ENCODE results near the gene STK35. TPM values are rescaled to one million over a fixed set of nuclear protein-coding genes. Genes with fewer than 3 reads are reported as not detected.

STK35 gene
- polyA plus RNA-seq, 1 experiment = 8.2 TPM

- ChIA-PET POLR2A (no interaction called here), CTCF (interaction anchor here (0.9 to 4.3 kb wide), 5 partner anchors 7 to 400 kb away, joined by 3 to 25 read pairs (median 5); no protein-coding TSS in a partner anchor)
- peaks cover 7% of the 10 kb centered on the region for H3K27me3 ChIP-seq (ENCODE audit: control insufficient read depth, insufficient read depth, low read length)
- TF ChIP-seq, protein P1, sequence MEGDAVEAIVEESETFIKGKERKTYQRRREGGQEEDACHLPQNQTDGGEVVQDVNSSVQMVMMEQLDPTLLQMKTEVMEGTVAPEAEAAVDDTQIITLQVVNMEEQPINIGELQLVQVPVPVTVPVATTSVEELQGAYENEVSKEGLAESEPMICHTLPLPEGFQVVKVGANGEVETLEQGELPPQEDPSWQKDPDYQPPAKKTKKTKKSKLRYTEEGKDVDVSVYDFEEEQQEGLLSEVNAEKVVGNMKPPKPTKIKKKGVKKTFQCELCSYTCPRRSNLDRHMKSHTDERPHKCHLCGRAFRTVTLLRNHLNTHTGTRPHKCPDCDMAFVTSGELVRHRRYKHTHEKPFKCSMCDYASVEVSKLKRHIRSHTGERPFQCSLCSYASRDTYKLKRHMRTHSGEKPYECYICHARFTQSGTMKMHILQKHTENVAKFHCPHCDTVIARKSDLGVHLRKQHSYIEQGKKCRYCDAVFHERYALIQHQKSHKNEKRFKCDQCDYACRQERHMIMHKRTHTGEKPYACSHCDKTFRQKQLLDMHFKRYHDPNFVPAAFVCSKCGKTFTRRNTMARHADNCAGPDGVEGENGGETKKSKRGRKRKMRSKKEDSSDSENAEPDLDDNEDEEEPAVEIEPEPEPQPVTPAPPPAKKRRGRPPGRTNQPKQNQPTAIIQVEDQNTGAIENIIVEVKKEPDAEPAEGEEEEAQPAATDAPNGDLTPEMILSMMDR (IDR thresholded peaks at IDR 0.05; ENCODE audit: insufficient read depth, low read depth, low read length) = no peak
- H3K36me3 ChIP-seq (ENCODE audit: control insufficient read depth, insufficient read depth, low read length) = no peaks in the 10 kb centered on the region
- no peak overlapping the region for H3K4me3 ChIP-seq (ENCODE audit: low read depth, low read length)
- no peak for DNase-seq (ENCODE audit: low read depth)
These were observed 62.8 kb downstream of the STK35 start for GRCh38 chr20:2164421-2164820.

DNA sequence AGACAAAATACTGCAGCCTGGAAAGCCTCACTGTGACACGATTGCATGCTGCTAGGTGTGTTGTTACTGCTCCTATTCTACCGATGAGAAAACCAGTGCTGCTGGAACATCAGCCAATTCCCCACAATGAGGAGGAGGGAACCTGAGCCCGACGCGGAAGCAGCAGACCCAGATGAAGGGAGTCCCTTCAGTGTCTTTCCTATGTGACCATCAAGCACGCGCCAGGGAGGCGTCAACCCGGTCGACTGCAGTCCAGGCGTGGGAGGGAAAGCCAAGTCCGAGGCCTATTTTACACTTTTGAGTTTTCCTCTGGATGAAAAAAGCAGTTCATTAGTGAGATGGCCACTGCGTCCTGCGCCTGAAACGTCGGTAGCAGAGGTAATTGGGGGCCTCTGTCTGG lies 63.3 kb downstream of the STK35 start:
- no peak for DNase-seq (ENCODE audit: low read depth)
- ChIA-PET CTCF (interaction anchor here (0.9 to 4.3 kb wide), 3 partner anchors 7 to 401 kb away, joined by 3 to 25 read pairs (median 5); no protein-coding TSS in a partner anchor), POLR2A (no interaction called here)
- TF ChIP-seq, protein P1 (IDR thresholded peaks at IDR 0.05; ENCODE audit: insufficient read depth, low read depth, low read length) = no peak
- Histone ChIP-seq H3K36me3 (ENCODE audit: control insufficient read depth, insufficient read depth, low read length) (no peaks in the 10 kb centered on the region), H3K4me3 (ENCODE audit: low read depth, low read length) (no peak overlapping the region), H3K27me3 (ENCODE audit: control insufficient read depth, insufficient read depth, low read length) (peaks cover 7% of the 10 kb centered on the region)

DNA sequence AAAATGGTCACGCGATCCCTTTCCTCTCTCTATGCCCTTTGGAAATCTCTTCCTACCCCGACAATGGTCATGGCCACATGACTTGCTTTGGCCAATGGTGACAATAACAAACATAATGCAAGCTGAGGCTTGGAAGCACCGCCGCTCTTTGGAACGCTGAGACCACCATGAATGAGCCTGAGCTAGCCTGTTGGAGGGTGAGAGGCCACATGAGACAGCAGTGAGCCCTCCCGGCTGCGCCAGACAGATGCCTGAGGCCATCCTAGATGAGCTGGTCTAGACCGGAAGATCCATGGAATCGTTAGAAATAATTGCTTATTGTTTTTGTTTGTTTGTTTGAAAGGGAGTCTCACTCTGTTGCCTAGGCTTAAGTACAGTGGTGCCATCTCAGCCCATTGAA lies 64.2 kb downstream of the STK35 start:
- DNase-seq (ENCODE audit: low read depth) = no peak
- Histone ChIP-seq H3K27me3 (ENCODE audit: control insufficient read depth, insufficient read depth, low read length) (peaks cover 7% of the 10 kb centered on the region), H3K36me3 (ENCODE audit: control insufficient read depth, insufficient read depth, low read length) (no peaks in the 10 kb centered on the region), H3K4me3 (ENCODE audit: low read depth, low read length) (no peak overlapping the region)
- CTCF ChIA-PET = interaction anchor here (0.8 kb wide), 1 partner anchor 159 kb away, joined by 5 read pairs; no protein-coding TSS in a partner anchor
- TF ChIP-seq, protein P1 (IDR thresholded peaks at IDR 0.05; ENCODE audit: insufficient read depth, low read depth, low read length) = no peak
- POLR2A ChIA-PET = no interaction called here

- H3K27me3 ChIP-seq (ENCODE audit: control insufficient read depth, insufficient read depth, low read length) = peaks cover 8% of the 10 kb centered on the region
- no peaks in the 10 kb centered on the region for H3K36me3 ChIP-seq (ENCODE audit: control insufficient read depth, insufficient read depth, low read length)
- DNase-seq (ENCODE audit: low read depth) = no peak
- TF ChIP-seq, protein P1 (IDR thresholded peaks at IDR 0.05; ENCODE audit: insufficient read depth, low read depth, low read length) = no peak
- POLR2A ChIA-PET = no interaction called here
- H3K4me3 ChIP-seq (ENCODE audit: low read depth, low read length) = no peak overlapping the region
- CTCF ChIA-PET = no interaction called here
These were observed 65.5 kb downstream of the STK35 start for GRCh38 chr20:2167112-2167511.

DNA sequence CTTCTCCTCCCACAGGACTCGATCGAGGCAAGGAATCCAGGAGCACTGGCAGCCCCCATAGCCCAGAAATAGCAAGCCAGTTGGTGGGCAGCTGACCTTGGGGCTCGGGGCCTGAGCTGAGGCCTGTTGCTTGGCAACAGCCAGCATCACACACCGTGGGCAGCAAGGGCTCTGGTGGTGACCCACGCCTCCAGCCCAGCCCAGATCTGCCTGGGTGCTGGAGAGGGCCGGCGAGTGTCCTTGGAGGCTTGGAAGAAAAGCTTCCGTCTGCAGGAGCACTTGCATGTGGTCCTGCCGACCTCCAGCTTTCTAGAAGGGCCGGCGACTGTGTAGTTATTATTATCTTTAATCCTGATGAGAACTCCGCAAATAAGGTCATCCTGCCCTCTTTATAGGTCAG lies 67.3 kb downstream of the STK35 start:
- DNase-seq (ENCODE audit: low read depth) = no peak
- TF ChIP-seq, protein P1 (IDR thresholded peaks at IDR 0.05; ENCODE audit: insufficient read depth, low read depth, low read length) = no peak
- CTCF ChIA-PET = interaction anchor here (1.0 kb wide), 1 partner anchor 38 kb away, joined by 3 read pairs; no protein-coding TSS in a partner anchor

More for the DNA sequence above, 67.3 kb downstream of the STK35 start:
- no peak overlapping the region for H3K4me3 ChIP-seq (ENCODE audit: low read depth, low read length)
- H3K36me3 ChIP-seq (ENCODE audit: control insufficient read depth, insufficient read depth, low read length) = no peaks in the 10 kb centered on the region
- POLR2A ChIA-PET = no interaction called here
- H3K27me3 ChIP-seq (ENCODE audit: control insufficient read depth, insufficient read depth, low read length) = peaks cover 7% of the 10 kb centered on the region
